ENCODE data around the gene NFKBIB.

The NFKBIB gene

GRCh38 chr19:38958301-38958700, 58.5 kb downstream of the NFKBIB start:
- DNase-seq (ENCODE audit: low spot score): no peak
